Astrocyte (in vitro differentiated cells and primary cell): ENCODE results near the gene RHBDD2. TPM values are rescaled to one million over a fixed set of nuclear protein-coding genes. Genes with fewer than 3 reads are reported as not detected.

Experiments
- DNase-seq: peaks from one replicate; pipeline ENCODE4 v3.0.0-alpha.2; 2010; ENCODE audit warnings: low read depth
- FAIRE-seq: peaks from 2 replicates; lab custom pipeline; 2011; peaks lifted over from hg19 to GRCh38; lab: Jason Lieb, UNC
- H2AFZ ChIP-seq: 2 replicates; pipeline ENCODE4 v1.6.0; 2012; ENCODE audit warnings: low read depth, low read length, inconsistent platforms
- H3K27ac ChIP-seq: 2 replicates; pipeline ENCODE4 v1.5.1; 2011; ENCODE audit warnings: low read depth, low read length, inconsistent platforms
- H3K27me3 ChIP-seq: 2 replicates; pipeline ENCODE4 v1.6.0; 2011; ENCODE audit warnings: low read length, inconsistent platforms; ENCODE audit not compliant: insufficient read depth
- H3K36me3 ChIP-seq: 2 replicates; pipeline ENCODE4 v1.5.1; 2011; ENCODE audit warnings: low read length, inconsistent platforms; ENCODE audit not compliant: insufficient read depth
- H3K4me1 ChIP-seq: 2 replicates; pipeline ENCODE4 v1.5.1; 2011; ENCODE audit warnings: low read length, inconsistent platforms; ENCODE audit not compliant: insufficient read depth
- H3K4me2 ChIP-seq: 2 replicates; pipeline ENCODE4 v1.6.0; 2012; ENCODE audit warnings: low read length, inconsistent platforms
- H3K4me3 ChIP-seq: 2 replicates; pipeline ENCODE4 v1.5.1; 2011; ENCODE audit warnings: low read depth, mild to moderate bottlenecking, low read length, inconsistent platforms; ENCODE audit not compliant: insufficient read depth
- H3K79me2 ChIP-seq: 2 replicates; pipeline ENCODE4 v1.6.0; 2012; ENCODE audit warnings: mild to moderate bottlenecking, low read length, inconsistent platforms; ENCODE audit not compliant: insufficient read depth
- H3K9ac ChIP-seq: 2 replicates; pipeline ENCODE4 v1.6.0; 2012; ENCODE audit warnings: mild to moderate bottlenecking, low read length, inconsistent platforms
- H3K9me3 ChIP-seq: 2 replicates; pipeline ENCODE4 v1.5.1; 2012; ENCODE audit warnings: low read depth, mild to moderate bottlenecking, low read length, inconsistent platforms; ENCODE audit not compliant: insufficient read depth
- H4K20me1 ChIP-seq: 2 replicates; pipeline ENCODE4 v1.6.0; 2012; ENCODE audit warnings: low read length, inconsistent platforms; ENCODE audit not compliant: insufficient read depth
- H3K27ac Mint-ChIP-seq: one replicate; pipeline ENCODE4 v1.8.0; 2021; ENCODE audit warnings: mild to moderate bottlenecking, mixed read lengths; ENCODE audit not compliant: unreplicated experiment
- H3K27me3 Mint-ChIP-seq: one replicate; pipeline ENCODE4 v1.8.0; 2021; ENCODE audit warnings: low read depth, mixed read lengths; ENCODE audit not compliant: unreplicated experiment
- H3K36me3 Mint-ChIP-seq: one replicate; pipeline ENCODE4 v1.8.0; 2021; ENCODE audit warnings: low read depth, mixed read lengths; ENCODE audit not compliant: unreplicated experiment
- H3K4me1 Mint-ChIP-seq: one replicate; pipeline ENCODE4 v1.8.0; 2021; ENCODE audit warnings: low read depth, mixed read lengths; ENCODE audit not compliant: unreplicated experiment
- H3K4me3 Mint-ChIP-seq: one replicate; pipeline ENCODE4 v1.8.0; 2021; ENCODE audit warnings: mild to moderate bottlenecking, moderate library complexity, mixed read lengths; ENCODE audit not compliant: unreplicated experiment
- H3K9me3 Mint-ChIP-seq: one replicate; pipeline ENCODE4 v1.8.0; 2021; ENCODE audit warnings: mild to moderate bottlenecking, mixed read lengths; ENCODE audit not compliant: unreplicated experiment
- EZH2 ChIP-seq: IDR thresholded peaks from 2 replicates; pipeline ENCODE4 v1.6.1; 2012; ENCODE audit warnings: mild to moderate bottlenecking, low read length, inconsistent platforms; ENCODE audit not compliant: insufficient read depth
- total RNA-seq: library from RNA; stranded (reverse); gene quantifications from 2 replicates; pipeline ENCODE4 v1.2.1, GENCODE V29; 2021
- TF ChIP-seq, protein P1 (sequence below): IDR thresholded peaks from 2 replicates; pipeline ENCODE4 v1.5.1; 2011; ENCODE audit warnings: low read depth, mild to moderate bottlenecking, inconsistent platforms, low read length, moderate library complexity; ENCODE audit not compliant: insufficient read depth

Gene RHBDD2
- total RNA-seq, 1 donor from 2014 or later = 55.0 TPM

DNA sequence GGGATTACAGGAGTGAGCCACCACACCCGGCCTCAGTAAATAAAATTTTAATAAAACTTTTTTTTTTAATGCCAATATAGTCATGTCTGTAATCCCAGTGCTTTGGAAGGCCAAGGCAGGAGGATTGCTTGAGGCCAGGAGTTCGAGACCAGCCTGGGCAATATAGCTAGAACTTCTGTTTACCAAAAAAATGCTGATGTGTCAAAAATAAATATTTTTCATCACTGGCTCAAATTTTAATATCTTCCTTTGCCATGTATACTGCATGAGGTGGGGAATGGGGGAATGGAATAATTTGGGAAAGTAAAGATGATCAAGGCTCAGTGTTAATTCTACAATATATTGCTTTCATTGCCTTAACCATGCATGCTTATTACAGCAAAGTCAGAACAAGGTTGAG, 10.7 kb upstream of the RHBDD2 start:
- no peaks in the 10 kb centered on the region for H4K20me1 ChIP-seq
- H3K9me3 ChIP-seq = no peaks in the 10 kb centered on the region
- no peak overlapping the region for H3K27ac Mint-ChIP-seq
- H3K79me2 ChIP-seq = no peaks in the 10 kb centered on the region
- H3K36me3 ChIP-seq = no peaks in the 10 kb centered on the region
- no peaks in the 10 kb centered on the region for H3K36me3 Mint-ChIP-seq
- DNase-seq (no peak), FAIRE-seq (no peak)
- peaks cover 15% of the 10 kb centered on the region for H3K4me1 Mint-ChIP-seq
- no peaks in the 10 kb centered on the region for H3K9me3 Mint-ChIP-seq
- H3K9ac ChIP-seq = no peak overlapping the region
- H3K27me3 Mint-ChIP-seq = no peaks in the 10 kb centered on the region
- H3K4me3 Mint-ChIP-seq = no peak overlapping the region
- peaks cover 16% of the 10 kb centered on the region for H3K4me1 ChIP-seq
- TF ChIP-seq EZH2 = no peak
- TF ChIP-seq, protein P1, sequence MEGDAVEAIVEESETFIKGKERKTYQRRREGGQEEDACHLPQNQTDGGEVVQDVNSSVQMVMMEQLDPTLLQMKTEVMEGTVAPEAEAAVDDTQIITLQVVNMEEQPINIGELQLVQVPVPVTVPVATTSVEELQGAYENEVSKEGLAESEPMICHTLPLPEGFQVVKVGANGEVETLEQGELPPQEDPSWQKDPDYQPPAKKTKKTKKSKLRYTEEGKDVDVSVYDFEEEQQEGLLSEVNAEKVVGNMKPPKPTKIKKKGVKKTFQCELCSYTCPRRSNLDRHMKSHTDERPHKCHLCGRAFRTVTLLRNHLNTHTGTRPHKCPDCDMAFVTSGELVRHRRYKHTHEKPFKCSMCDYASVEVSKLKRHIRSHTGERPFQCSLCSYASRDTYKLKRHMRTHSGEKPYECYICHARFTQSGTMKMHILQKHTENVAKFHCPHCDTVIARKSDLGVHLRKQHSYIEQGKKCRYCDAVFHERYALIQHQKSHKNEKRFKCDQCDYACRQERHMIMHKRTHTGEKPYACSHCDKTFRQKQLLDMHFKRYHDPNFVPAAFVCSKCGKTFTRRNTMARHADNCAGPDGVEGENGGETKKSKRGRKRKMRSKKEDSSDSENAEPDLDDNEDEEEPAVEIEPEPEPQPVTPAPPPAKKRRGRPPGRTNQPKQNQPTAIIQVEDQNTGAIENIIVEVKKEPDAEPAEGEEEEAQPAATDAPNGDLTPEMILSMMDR = no peak
- H3K27me3 ChIP-seq = no peaks in the 10 kb centered on the region
- H2AFZ ChIP-seq = no peak overlapping the region
- H3K27ac ChIP-seq = no peak overlapping the region
- no peak overlapping the region for H3K4me2 ChIP-seq
- H3K4me3 ChIP-seq = no peak overlapping the region

DNA sequence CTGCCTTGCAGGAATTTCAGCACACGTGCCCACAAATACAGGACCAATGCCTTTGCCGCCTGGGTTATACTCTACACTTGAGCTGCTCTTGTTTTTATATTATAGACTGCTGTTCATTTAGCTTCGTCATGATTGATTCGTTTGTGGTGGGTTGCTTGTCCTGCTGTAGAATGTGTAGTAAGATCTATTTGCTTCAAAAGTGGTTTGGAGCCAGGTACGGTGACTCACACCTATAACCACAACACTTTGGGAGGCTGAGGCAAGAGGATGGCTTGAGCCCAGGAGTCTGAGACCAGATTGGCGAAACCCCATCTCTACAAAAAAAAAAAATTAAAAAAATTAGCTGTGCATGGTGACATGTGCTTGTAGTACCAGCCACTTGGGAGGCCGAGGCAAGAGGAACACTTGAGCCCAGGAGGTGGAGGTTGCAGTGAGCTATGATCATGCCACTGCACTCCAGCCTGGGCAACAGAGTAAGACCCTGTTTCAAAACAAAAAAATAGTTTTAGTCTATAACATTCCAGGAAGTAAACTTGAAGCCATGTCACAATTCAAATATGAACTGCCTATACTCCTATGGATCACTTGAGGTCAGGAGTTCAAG, 9.0 kb upstream of the RHBDD2 start:
- H3K4me1 ChIP-seq = peaks cover 16% of the 10 kb centered on the region
- no peaks in the 10 kb centered on the region for H3K27me3 ChIP-seq
- H4K20me1 ChIP-seq = no peaks in the 10 kb centered on the region
- H2AFZ ChIP-seq = no peak overlapping the region
- H3K4me3 ChIP-seq = no peak overlapping the region
- H3K9ac ChIP-seq = no peak overlapping the region
- H3K4me1 Mint-ChIP-seq = peaks cover 15% of the 10 kb centered on the region
- H3K9me3 Mint-ChIP-seq = no peaks in the 10 kb centered on the region
- no peaks in the 10 kb centered on the region for H3K36me3 ChIP-seq
- no peaks in the 10 kb centered on the region for H3K9me3 ChIP-seq
- no peak for FAIRE-seq
- no peaks in the 10 kb centered on the region for H3K27me3 Mint-ChIP-seq
- no peak overlapping the region for H3K4me2 ChIP-seq
- no peak for TF ChIP-seq EZH2
- TF ChIP-seq, protein P1 = no peak
- H3K36me3 Mint-ChIP-seq = no peaks in the 10 kb centered on the region
- DNase-seq = peak; percentile 79
- H3K79me2 ChIP-seq = no peaks in the 10 kb centered on the region
- H3K27ac Mint-ChIP-seq = peak overlapping the region; percentile 62
- H3K4me3 Mint-ChIP-seq = no peak overlapping the region
- H3K27ac ChIP-seq = no peak overlapping the region

DNA sequence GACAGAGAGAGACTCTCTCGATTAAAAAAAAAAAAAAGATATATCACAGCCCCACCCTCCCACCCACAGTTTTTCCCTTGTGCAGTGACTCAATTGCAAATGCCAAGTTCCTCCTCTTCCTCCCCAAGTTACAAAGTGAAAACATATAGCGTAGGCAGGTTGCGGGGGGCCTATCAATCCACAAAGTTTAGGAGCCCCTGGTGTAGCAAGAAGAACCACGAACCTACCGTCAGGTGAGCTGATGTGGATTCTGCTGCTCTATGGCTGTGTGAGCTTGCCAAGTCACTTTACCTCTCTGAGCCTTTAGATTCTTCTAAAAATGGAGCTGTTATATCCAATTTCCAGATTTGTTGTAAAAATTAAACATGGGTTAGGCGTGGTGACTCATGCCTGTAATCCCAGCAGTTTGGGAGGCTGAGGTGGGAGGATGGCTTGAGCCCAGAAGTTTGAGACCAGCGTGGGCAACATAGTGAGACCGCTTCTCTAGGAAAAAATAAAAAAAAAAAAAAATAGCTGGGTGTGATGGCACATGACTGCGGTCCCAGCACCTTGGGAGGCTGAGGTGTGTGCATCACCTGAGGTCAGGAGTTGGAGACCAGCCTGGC, 8.2 kb upstream of the RHBDD2 start:
- no peaks in the 10 kb centered on the region for H3K27me3 Mint-ChIP-seq
- H3K36me3 ChIP-seq = no peaks in the 10 kb centered on the region
- H3K4me1 Mint-ChIP-seq = peaks cover 15% of the 10 kb centered on the region
- H3K27ac ChIP-seq = no peak overlapping the region
- H3K4me1 ChIP-seq = peaks cover 16% of the 10 kb centered on the region
- no peak overlapping the region for H3K27ac Mint-ChIP-seq
- no peak overlapping the region for H2AFZ ChIP-seq
- H3K4me3 ChIP-seq = no peak overlapping the region
- H3K36me3 Mint-ChIP-seq = no peaks in the 10 kb centered on the region
- no peak for FAIRE-seq
- DNase-seq = no peak
- no peaks in the 10 kb centered on the region for H3K9me3 ChIP-seq
- H3K9me3 Mint-ChIP-seq = no peaks in the 10 kb centered on the region
- H3K27me3 ChIP-seq = no peaks in the 10 kb centered on the region
- H3K4me3 Mint-ChIP-seq = no peak overlapping the region
- H3K4me2 ChIP-seq = no peak overlapping the region
- H3K9ac ChIP-seq = no peak overlapping the region
- no peaks in the 10 kb centered on the region for H4K20me1 ChIP-seq
- TF ChIP-seq, protein P1 = no peak
- TF ChIP-seq EZH2 = no peak
- H3K79me2 ChIP-seq = no peaks in the 10 kb centered on the region
